ENCODE data around the gene KIN. TPM values are rescaled to one million over a fixed set of nuclear protein-coding genes. Genes with fewer than 3 reads are reported as not detected.
A peak's percentile ranks its signal among the peaks of the same experiment; 100 is the strongest.
"Not testable (repeated sequence)": the region's sequence is repeated elsewhere in the genome, so short reads cannot be mapped to it uniquely, and the experiment has no call there.

KIN gene
- total and polyA plus RNA-seq, 3 donors from 2014 or later = 8.3 to 10.6 (median 9.1) TPM

DNA sequence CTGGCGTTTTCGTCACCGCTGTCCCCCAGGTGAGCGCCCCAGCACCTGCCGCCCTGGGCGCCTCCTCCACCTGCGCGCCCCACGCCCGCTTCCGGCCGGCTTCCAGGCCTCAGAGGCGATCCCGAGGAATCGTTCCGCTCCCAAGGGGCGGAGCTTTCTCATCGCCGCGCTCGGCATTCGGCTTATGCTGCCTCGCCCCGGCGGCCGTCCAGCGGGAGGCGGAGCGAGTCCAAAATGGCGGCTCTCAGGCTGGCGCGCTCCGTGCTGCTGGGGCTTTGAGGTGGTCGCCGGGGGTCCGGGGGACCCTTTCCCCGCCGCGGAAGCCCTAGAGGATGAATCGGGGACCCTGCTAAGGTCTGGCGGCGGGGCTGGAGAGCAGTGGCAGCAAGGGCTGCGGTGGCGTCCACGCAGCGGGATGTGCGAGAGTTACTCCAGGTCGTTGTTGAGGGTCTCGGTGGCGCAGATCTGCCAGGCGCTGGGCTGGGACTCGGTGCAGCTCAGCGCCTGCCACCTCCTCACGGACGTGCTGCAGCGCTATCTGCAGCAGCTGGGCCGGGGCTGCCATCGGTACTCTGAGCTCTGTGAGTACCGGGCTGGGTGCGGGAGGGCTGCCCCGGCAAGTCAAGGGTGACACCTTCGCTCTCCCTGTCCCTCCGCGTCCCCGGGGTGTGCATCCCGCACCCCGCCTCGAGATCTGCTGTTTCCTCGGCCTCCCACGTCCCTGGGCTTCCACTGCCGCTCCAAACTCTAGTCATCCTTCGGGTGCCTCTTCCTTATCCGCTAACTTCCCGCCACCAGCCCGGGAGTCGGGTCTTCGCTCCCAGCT, 30.7 kb upstream of the KIN start, which contains the start of gene TAF3:
Gene TAF3, plus strand, starts transcription at position 211 of the 826 bp plus-strand sequence. Its CDS starts 205 bp downstream, at position 416.
- Histone ChIP-seq H3K4me3 (peak within 1 kb of the TSS; percentile 92 to 96), H3K27ac (peak within 1 kb of the TSS; percentile 80 to 86), H3K36me3 (ENCODE audit: low read depth, missing control alignments) (no peaks in the 10 kb centered on the region), H3K4me1 (peaks cover 22% of the 10 kb centered on the region), H3K9me3 (no peaks in the 10 kb centered on the region), H3K27me3 (no peaks in the 10 kb centered on the region)
- WGBS, 2 donors = 0 to 2% methylated on average over 18 to 68 of the region's 77 CpGs
- DNase-seq = peak; percentile 95
- intact Hi-C loops (cut with DNase I; ENCODE audit: low total_unique reads) = no loop called here
- TF ChIP-seq POLR2A (IDR thresholded peaks at IDR 0.05) = peak; percentile 22
- TF ChIP-seq, protein P1, sequence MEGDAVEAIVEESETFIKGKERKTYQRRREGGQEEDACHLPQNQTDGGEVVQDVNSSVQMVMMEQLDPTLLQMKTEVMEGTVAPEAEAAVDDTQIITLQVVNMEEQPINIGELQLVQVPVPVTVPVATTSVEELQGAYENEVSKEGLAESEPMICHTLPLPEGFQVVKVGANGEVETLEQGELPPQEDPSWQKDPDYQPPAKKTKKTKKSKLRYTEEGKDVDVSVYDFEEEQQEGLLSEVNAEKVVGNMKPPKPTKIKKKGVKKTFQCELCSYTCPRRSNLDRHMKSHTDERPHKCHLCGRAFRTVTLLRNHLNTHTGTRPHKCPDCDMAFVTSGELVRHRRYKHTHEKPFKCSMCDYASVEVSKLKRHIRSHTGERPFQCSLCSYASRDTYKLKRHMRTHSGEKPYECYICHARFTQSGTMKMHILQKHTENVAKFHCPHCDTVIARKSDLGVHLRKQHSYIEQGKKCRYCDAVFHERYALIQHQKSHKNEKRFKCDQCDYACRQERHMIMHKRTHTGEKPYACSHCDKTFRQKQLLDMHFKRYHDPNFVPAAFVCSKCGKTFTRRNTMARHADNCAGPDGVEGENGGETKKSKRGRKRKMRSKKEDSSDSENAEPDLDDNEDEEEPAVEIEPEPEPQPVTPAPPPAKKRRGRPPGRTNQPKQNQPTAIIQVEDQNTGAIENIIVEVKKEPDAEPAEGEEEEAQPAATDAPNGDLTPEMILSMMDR (IDR thresholded peaks at IDR 0.05) = no peak

DNA sequence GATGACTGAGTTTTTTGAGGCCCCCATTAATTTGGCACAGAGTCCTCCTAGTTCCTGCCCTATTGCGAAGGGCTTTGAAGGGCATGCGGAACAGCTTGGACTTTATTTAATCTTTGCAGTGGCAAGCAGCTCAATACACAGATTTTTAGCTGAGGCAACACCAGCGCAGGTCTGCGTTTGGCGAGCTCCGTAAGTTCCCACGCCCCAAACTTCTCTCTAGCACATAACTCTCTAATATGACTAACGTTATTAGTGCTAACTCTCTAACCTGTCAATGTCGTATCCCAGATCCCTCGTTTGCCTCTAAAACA, 30.1 kb upstream of the KIN start:
- 1% methylated on average over 10 of the region's 10 CpGs for WGBS, 2 donors
- intact Hi-C loops (cut with DNase I; ENCODE audit: low total_unique reads) = no loop called here

DNA sequence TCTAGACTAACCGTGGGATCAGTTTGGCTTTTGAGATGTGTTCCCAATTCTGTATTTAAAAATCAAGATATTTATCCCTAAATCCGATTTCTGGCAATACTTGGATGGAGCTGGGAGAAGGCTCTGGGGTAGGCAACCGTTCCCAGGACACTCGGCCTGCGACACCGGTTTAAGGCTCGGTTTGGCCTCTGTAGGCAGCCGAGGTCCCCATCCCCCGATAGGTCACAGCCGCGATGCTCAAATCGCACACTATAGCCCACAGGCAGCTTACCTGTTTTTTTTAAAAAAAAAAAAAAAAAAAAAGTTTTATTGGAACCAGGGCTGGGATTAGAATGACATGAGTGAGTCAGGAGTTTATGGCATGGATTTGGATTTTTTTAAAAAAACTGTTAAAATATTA, 29.8 kb upstream of the KIN start:
- Histone ChIP-seq H3K4me1 (peaks cover 22% of the 10 kb centered on the region), H3K27me3 (no peaks in the 10 kb centered on the region), H3K36me3 (ENCODE audit: low read depth, missing control alignments) (no peaks in the 10 kb centered on the region), H3K9me3 (no peaks in the 10 kb centered on the region), H3K4me3 (peak overlapping the region; percentile 92 to 96), H3K27ac (peak overlapping the region; percentile 80 to 81)
- WGBS, 2 donors = 7 to 17% methylated on average over 12 of the region's 12 CpGs
- intact Hi-C loops (cut with DNase I; ENCODE audit: low total_unique reads) = no loop called here
- no peak for TF ChIP-seq POLR2A (IDR thresholded peaks at IDR 0.05)
- TF ChIP-seq, protein P1 (IDR thresholded peaks at IDR 0.05) = no peak
- DNase-seq = no peak

More for the DNA sequence above, 30.1 kb upstream of the KIN start:
- no peak for TF ChIP-seq POLR2A (IDR thresholded peaks at IDR 0.05)
- TF ChIP-seq, protein P1 (IDR thresholded peaks at IDR 0.05) = no peak
- Histone ChIP-seq H3K27me3 (no peaks in the 10 kb centered on the region), H3K4me1 (peaks cover 22% of the 10 kb centered on the region), H3K4me3 (peak overlapping the region; percentile 92 to 96), H3K36me3 (ENCODE audit: low read depth, missing control alignments) (no peaks in the 10 kb centered on the region), H3K27ac (peak overlapping the region; percentile 80 to 81), H3K9me3 (no peaks in the 10 kb centered on the region)
- DNase-seq = no peak

DNA sequence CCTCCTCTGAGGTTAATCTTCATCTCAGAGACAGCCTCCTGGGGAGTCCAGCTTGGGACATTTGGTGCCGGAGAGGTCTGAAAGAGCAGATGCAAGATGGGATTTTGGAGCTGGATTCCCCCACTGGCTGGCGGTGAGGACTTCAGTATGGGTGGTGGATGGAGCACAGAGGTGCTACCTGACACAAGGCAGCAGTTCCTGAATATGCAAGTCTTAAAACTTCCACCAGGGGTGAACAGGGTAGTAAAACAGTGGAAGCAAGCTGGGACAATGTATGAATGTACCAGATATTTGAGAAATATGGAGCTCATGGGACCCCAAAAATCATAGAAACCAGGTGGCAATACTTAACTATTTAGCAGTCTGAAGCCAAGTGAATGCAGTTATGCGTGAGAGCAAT, 25.7 kb upstream of the KIN start:
- peaks cover 8% of the 10 kb centered on the region for H3K4me1 ChIP-seq
- 77 to 79% methylated on average over 3 of the region's 3 CpGs for WGBS, 2 donors
- no peak for DNase-seq
- H3K27ac ChIP-seq = no peak overlapping the region
- intact Hi-C loops (cut with DNase I; ENCODE audit: low total_unique reads) = no loop called here
- H3K9me3 ChIP-seq = no peaks in the 10 kb centered on the region
- no peak overlapping the region for H3K4me3 ChIP-seq
- no peaks in the 10 kb centered on the region for H3K36me3 ChIP-seq (ENCODE audit: low read depth, missing control alignments)
- H3K27me3 ChIP-seq = no peaks in the 10 kb centered on the region
- TF ChIP-seq, protein P1 (IDR thresholded peaks at IDR 0.05) = no peak
- TF ChIP-seq POLR2A (IDR thresholded peaks at IDR 0.05) = no peak

DNA sequence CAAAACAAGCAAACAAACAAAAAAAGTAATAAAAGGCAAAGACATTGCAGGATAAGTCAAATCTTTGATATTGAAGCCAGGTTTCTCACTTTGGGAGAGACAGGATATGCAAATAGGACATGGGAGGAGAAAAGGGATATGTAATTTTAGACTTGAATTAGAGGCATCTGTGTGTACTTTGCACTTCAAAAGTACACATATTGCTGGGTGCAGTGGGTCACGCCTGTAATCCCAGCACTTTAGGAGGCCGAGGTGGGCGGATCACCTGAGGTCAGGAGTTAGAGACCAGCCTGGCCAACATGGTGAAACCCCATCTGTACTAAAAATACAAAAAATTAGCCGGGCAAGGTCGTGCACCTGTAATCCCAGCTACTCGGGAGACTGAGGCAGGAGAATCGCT, 23.9 kb upstream of the KIN start:
- H3K27me3 ChIP-seq; intact Hi-C loops (cut with DNase I; ENCODE audit: low total_unique reads); H3K4me1 ChIP-seq; H3K36me3 ChIP-seq (ENCODE audit: low read depth, missing control alignments); DNase-seq; H3K4me3 ChIP-seq; H3K9me3 ChIP-seq; H3K27ac ChIP-seq: not testable (repeated sequence)
- 72 to 86% methylated on average over 7 of the region's 7 CpGs for WGBS, 2 donors

Data from testis (tissue), 3 donors.